Measurements from ENCODE around the gene IRF4.

- no peak for TF ChIP-seq CTCF (IDR thresholded peaks at IDR 0.05; ENCODE audit: low read length)
- no peak for TF ChIP-seq EZH2phosphoT487 (IDR thresholded peaks at IDR 0.05; ENCODE audit: low read length)
Observed at GRCh38 chr6:454148-454991, 62.8 kb downstream of the IRF4 start.

Data from MM.1S (cell line).